Urothelium cell line (cell line): ENCODE data around the gene MPDU1.
"Not testable (repeated sequence)": the region's sequence is repeated elsewhere in the genome, so short reads cannot be mapped to it uniquely, and the experiment has no call there.

Experiments used
- DNase-seq: peaks from one replicate; pipeline ENCODE4 v3.0.0; 2011; ENCODE audit warnings: low spot score, mixed read lengths
- FAIRE-seq: peaks from 2 replicates; lab custom pipeline; 2011; peaks lifted over from hg19 to GRCh38; lab: Jason Lieb, UNC

Gene MPDU1

GRCh38 chr17:7579834-7580603 lies 3.6 kb upstream of the MPDU1 start:
- FAIRE-seq (no peak), DNase-seq (no peak)

GRCh38 chr17:7580604-7581575 lies 2.8 kb upstream of the MPDU1 start:
- FAIRE-seq, result no peak
- no peak for DNase-seq

- FAIRE-seq, result no peak
- no peak for DNase-seq
These were observed 1.0 kb upstream of the MPDU1 start for GRCh38 chr17:7582396-7583252.

DNA sequence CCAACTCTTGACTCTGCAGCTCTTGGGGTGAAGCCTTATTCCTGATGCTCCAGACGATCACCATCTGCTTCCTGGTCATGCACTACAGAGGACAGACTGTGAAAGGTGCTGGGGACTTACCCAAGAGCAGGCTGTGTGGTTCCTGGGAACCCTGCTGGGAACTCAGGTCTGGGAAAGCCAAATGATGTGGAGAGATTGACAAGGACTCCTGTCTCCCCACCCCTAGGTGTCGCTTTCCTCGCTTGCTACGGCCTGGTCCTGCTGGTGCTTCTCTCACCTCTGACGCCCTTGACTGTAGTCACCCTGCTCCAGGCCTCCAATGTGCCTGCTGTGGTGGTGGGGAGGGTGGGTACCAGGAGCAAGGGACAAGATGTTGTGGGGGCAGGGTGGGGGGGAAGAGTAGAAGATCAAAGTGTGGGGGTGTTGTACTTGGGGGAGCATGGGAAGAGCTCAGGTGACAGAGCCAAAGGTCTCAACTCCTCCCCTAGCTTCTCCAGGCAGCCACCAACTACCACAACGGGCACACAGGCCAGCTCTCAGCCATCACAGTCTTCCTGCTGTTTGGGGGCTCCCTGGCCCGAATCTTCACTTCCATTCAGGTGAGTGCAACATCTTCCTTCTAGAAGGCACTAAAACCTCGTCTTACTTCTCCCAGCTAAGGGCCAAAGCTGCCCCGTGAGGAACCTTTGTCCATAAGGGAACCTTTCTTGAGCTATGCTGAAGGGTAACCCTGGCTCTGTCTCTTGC lies 3.2 kb downstream of the MPDU1 start:
- FAIRE-seq, result no peak

DNA sequence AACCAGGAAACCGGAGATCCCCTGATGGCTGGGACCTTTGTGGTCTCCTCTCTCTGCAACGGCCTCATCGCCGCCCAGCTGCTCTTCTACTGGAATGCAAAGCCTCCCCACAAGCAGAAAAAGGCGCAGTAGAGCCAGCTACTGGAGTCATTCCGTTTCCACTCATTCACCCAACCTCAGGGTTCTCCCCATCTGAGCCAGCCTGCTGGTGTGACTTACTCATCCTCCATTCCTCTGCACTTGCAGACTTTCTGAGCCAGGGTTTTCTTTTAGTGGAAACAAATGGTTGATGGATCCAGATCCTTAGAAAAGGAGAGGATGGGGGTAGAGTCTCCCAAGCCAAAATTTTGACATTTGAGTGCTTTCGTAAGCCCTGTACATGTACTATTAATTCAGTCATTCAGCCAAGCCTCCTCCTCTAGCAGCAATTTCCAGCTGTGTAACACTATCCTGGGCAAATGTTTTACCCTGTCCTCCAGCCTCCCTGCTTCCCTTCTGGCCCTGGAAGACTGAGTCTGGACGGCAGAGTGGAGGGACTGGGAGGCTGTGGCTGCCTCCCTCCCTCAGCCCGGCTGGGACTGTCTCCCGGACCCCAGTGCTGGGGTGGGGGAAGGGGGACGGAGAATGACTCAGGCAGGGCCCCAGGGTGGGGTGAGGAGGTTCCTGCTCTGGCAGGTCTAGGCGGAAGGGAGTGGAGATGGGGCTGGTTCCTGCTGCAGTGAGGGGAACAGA lies 3.9 kb downstream of the MPDU1 start:
- FAIRE-seq, result no peak

More for the DNA sequence above, 3.2 kb downstream of the MPDU1 start:
- DNase-seq, result no peak

DNA sequence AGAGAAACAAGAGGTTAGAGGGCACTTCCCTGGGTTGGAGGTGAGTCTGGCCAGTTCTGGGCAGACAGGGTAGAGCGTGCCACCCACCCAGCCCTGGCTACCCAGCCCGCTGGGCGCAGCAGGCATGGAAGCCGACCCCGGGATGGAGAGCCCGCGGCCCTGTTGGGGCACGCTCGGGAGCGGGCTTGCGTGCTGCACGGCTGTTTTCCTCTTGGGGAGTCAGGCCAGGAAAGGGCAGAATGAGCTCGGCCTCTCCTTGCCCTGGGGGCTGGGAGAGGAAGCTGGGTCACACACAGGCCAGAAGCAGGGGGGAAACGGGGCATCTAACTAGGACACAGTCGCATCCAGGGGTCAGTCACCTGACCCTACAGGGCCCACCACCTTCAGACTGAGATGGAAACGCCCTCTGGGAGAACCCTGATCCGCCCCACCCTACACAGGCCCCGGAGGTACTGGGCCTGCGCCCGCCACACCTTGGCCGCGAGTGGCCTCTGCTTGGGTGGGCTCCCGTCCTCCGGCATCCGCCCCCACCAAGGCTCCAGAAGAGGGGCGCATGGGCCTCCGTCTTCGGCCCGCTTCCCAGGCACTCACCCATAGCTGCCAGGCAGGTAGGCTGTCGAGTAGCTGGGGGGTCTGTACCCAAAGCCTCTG lies 5.0 kb downstream of the MPDU1 start:
- FAIRE-seq, result no peak
- DNase-seq, result no peak

More for the DNA sequence above, 3.9 kb downstream of the MPDU1 start:
- no peak for DNase-seq

DNA sequence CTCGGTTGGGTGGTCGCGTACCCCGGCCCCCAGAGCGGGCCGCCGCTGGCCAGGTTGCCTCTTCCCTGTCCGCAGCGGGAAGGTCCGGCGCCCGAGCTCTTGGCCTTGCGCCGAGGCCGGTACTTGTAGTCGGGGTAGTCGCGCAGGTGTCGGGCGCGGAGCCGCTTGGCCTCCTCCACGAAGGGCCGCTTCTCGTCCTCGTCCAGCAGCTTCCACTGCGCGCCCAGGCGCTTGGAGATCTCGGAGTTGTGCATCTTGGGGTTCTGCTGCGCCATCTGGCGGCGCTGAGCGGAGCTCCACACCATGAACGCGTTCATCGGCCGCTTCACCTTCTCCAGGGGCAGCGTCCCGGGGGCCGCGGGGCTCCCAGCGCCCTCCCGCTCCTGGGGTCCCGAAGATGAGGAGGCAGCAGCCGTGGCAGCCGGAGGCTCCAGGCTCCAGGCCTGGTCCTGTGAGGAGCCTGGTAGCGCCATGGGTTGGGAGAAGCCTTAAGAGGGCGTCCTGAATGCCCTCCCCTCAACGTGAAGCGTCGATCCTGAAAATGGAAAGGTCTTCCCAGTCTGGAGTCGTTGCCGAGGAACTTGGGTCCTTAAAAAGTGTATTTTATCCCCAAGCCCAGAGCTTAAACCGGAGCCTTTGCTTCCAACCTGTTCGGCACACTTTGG lies 5.7 kb downstream of the MPDU1 start:
- DNase-seq, result no peak
- no peak for FAIRE-seq

DNA sequence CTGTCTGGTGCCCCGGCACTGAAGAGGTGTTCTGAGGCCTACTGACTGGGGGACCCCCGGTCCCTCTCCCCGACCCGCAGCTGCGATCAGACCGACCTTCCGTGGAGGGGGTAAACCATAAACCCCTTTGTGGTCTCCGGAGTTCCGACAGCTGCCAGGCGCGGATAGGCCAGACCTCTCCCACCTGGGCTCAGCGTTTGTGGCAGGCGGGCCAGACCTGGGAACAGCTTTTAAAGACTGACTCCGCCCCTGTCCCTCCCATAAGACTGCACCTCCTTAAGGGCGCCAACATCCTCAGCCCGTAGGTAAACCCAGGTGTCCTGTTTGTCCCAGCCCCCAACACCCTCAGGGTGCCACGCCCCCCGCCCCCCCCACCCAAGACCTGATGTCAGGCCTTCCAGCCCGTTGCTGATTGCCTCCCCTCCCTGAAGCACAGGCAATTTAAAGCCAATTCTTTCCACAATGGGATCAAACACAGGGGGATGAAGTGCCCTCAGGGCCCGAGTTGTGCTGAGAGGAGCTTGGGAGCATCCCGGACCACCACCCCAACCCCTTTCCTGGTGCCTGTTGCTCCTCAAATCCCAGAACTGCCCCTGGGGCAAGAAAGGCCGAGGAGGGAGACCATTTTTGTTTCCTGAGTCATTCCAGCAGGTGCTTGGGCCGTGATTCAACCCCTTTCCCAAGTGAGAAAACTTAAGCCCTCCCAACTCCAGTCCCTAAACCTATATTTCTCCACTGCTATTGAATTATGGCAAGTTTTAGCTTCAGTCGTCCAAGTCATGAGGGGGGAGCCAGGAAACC lies 6.4 kb downstream of the MPDU1 start, which contains the start of gene SOX15:
Gene SOX15, minus strand, starts transcription at position 204 of the 801 bp plus-strand sequence. CDS start 418 bp downstream, outside the sequence.
- no peak for FAIRE-seq
- no peak for DNase-seq

- no peak for FAIRE-seq
- no peak for DNase-seq
These were observed 7.1 kb downstream of the MPDU1 start for GRCh38 chr17:7590743-7591142.

DNA sequence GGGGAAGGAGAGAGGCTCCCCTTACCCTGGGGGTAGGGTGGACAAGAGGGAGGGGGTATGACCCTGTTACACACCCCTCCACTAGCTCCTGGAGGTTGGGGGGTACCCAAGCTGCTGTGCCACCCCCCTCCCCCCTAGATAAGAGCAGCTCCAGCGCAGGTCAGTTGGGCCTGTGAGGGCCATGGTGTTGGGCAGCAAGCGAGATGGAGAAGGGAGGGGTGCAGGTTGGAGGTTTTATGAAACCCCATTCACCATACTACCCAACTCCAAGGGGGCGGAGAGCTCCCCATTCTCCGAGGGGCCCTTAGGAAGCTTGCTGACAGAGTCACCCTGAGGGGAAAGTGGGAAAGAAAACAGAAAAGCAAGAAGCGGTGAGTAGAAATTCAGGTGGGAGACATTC lies 7.9 kb downstream of the MPDU1 start:
- FAIRE-seq (no peak), DNase-seq (no peak)

DNA sequence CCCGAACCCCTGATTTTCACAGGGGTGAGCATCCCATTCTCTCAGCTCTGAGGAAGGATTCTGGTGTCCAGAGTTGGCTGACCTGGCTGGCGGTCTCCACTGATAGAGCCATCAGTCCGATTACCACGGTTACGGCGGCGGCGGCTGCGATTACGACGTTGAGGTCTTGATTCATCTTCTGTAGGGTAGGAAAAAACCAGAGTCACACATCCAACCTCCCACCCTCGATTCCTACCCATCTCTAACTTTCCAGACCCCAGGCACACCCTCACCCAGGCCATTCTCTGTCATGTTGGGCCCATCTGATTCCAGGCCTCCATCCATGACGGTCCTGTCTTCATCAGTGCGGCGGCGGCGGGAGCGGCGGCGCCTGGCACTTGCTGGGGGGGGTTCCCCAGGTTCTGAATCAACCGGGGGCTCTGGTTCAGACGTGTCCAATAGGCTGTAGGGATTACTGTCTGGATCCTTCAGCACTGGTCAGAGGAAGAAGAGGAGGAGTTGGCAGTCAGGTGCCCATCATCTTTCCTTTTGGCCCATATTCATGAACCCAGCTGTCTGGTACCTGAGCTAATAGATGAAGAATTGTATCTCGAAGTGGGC lies 8.9 kb downstream of the MPDU1 start:
- FAIRE-seq, result no peak
- no peak for DNase-seq

DNA sequence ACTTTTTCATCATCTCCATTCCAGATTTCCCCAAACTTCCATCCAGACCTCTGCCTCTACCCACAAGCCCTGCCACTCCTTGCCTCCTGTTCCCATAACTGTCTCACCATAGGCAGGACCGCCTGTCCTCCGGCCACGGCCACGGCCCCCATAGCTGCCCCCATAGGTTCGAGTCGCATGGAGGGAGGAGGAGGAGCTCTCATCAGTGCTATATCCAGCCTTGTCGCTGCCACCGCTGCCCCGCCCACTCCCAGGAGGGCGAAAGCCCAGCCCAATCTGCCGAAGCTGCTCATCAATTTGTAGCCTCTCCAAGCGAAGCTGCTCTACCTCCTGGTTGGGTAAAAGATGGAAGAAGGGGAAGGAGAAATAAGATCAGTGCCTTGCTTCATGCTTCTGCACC lies 9.6 kb downstream of the MPDU1 start:
- DNase-seq, result no peak
- FAIRE-seq, result no peak

GRCh38 chr17:7597561-7597960 lies 13.9 kb downstream of the MPDU1 start:
- not testable (repeated sequence) for DNase-seq, FAIRE-seq

- no peak for DNase-seq
- no peak for FAIRE-seq
These were observed 22.6 kb downstream of the MPDU1 start for GRCh38 chr17:7606280-7606679.

DNA sequence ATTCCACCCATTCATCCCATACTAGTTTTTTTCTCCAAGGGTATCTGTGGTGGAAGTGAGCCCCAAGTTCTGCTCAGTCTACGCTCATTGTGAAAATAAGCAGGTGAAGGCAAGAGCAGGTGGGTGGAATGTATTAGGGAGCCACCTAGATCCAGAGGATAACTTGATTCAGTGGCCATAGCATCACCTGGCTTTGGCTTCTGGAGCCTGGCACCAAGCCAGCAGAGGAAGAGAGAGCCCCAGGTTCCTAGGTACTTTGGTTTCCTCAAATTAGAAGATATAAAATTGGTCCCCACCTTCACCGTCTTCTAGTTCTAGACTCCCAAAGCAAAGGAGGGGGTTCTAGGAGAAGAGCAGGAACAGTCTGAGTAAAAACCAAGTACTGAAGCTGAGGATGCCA lies 27.0 kb downstream of the MPDU1 start:
- no peak for DNase-seq
- no peak for FAIRE-seq

DNA sequence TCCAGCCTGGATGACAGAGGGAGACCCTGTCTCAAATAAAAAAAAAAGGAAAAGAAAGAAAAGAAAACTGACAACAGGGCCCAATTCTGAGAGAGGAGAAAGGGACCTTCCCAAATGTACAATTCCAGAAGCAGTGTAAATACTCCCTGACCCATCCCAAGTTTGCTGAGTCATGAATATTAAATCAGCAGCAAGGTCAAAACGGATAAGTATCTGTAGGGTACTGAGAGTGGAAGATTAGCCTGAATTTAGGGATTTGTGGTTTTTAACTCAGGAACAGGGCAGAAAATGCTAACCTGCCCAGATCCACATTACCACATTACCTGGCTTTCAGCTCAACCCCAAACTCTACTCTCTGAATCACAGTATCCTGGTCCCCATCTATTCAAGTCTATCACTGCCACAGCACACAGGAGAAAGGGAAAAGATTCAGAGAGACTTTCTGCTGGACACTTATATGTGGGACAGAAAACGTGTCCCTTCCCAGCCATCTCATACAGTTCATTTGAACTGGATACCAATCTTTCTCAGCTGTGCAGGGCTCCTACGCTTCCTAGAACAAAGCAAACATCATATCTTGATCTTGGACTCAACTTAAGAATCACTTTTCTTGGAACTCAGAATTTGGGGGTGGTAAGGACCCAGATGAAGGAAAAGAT lies 28.1 kb downstream of the MPDU1 start:
- DNase-seq, result no peak
- FAIRE-seq, result no peak

GRCh38 chr17:7612294-7612640 lies 28.6 kb downstream of the MPDU1 start:
- DNase-seq (no peak), FAIRE-seq (no peak)
